HG03039 (cell line): ENCODE results near the gene AVPR2.

Experiments used
- ATAC-seq: cut with Tn5 transposase; IDR thresholded peaks from one replicate; pipeline ENCODE4 v1.9.1; 2021; ENCODE audit warnings: mild to moderate bottlenecking, moderate library complexity; ENCODE audit not compliant: unreplicated experiment

AVPR2 gene

DNA sequence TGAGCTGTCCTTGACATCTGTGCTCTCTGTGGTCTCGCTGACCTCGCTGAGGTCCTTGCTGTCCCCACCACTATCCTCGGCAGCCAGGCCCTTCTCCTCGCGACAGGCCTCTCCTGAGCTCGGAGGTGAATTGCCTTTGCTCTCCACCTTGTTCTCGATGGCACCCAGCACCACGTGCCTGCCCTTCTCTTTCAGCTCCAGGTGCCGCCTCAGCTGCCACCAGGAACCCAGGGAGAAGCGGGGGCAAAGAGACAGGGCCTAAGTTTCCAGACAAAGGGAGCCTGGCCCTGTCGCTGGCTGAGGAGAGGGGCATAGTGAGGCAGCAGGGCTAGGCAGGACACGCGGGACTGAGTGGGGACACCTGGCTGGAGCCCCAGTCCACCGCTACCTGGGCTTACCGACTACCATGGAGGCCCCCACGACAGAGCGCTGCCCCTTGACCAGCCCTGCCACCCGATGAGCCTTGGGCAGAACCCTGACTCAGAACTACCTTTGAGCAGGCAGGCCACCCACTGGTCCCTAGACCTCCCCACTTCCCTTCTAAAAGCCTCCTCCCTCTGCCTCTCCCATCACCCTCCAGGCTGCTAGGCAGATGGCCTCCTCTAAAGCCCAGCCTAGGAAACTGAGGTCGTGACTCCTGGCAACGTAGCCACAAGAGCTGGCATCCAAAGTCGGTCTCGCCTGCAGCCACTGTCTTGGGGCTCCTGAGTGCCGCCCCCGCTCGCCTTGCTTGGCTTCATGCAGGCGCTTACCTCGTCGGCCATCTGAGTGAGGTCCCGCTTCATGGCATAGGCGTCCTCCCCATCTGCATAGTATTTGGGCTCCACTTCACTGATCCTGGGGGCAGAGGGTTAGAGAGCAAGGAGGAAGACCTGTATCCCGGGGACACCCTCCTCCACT, 25.8 kb downstream of the AVPR2 start:
- ATAC-seq, result no peak

DNA sequence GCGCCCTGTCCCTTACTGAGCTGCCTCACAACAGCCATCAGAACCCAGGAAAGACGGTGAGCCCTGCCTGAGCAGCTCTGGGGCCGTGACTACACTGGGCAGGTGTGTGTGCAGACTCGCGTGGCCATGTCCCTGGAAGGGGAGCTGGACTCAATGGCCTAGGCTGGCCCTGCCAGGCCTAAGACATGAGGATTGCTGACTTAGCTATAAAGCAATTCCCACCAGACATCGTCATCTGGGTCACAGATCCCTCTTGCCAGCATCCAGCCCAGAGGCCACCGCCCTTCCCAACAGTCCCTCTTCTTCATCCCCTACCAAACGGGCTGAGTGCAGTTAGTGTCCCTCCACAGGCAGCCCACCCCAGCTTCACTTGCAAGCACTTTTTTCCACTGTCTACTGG, 26.7 kb downstream of the AVPR2 start:
- no peak for ATAC-seq

DNA sequence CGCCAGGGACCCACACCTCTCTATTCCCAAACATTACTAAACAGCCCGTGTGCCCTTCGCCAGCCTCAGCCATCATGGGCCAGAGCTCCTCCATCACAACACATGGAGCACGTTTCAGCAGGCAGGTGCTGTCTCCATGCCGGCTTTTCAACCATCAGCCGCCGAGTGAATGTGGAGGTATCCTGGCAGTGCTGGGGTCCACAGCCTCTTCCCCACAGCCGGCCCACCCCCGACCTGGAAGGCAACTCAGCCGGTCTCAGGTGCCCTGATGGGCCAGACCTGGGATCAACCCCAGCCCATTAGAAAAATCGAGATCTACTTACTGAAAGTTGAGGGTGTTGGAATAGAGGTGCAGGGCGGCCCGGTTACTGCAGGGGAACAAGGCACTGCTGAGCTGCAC, 27.3 kb downstream of the AVPR2 start:
- ATAC-seq, result no peak

DNA sequence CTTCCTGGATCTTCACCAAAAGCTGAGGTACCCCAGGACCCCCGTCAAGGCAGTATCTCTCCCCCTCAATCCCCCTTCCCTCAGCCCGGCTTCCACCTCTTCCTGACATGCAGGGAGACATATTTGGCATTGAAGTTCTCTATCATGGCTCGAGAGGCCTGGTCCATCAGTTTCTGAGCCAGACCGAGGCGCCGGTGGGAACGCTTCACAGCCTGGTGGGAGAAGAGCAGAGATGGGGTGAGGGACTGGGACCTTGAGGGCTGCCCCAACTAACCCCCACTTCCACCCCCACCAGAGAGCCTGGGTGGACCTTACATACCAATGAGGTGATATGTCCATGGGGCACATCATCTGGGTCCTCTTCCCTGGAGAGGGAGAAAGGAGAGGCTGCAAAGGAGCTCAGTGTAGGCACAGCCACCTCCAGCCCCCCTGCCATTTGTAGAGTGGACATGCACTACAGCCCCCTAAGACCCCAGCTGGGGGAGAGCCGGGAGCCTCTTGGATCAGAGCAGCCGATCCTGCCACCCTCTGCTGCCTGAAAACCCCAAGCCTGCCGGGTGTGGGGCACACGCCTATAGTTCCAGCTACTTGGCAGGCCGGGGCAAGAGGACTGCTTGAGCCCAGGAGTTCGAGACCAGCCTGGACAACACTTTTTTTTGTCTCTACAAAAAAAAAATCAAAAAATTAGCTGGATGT, 27.9 kb downstream of the AVPR2 start:
- ATAC-seq, result no peak

DNA sequence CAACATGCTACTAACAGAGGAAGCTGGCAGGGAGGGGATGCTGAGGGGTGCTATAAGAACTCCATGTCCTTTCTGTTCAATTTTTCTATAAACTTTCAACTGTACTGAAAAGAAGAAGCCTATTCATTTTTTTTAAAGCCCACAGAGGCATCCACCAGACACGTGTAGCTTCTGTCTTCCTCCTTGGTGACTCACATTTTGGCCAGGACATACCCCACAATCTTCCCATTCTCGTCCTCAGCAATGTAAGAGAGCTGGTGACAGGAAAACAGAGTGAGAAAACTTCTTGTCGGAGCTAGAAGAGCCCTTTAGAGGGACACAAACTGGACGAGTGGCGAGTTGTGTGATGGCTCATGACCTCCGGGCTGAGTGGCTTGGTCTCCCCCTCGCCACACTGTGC, 29.3 kb downstream of the AVPR2 start:
- ATAC-seq, result no peak

DNA sequence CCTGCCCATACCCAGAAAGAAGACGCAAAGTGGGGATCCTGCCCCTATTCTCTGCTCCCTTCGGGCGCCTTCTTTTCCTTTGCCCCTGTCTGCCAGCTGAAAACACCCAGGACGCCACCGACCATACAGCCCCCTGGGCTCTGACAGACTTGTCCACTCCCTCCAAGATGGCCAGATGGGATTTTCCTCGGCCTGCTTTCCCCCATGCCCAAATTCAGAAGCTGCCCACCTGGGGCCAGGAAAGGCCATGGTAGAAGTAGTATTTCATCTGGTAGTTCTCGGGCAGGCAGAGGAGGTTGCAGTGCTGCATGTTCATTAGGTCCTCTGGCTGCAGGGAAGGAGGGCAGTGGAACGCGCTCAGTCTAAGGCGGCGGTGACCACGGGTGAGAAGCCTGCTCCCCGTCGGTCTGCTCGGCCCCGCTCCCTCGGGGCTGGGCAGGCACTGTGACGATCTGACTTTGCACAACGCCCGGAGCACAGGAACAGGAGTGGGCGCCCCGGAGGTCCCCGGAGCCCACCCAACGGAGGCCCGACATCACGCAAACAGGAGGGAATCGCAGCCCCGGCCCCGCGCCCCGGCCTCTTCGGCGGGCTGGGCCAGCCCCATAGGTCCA, 29.8 kb downstream of the AVPR2 start:
- no peak for ATAC-seq

DNA sequence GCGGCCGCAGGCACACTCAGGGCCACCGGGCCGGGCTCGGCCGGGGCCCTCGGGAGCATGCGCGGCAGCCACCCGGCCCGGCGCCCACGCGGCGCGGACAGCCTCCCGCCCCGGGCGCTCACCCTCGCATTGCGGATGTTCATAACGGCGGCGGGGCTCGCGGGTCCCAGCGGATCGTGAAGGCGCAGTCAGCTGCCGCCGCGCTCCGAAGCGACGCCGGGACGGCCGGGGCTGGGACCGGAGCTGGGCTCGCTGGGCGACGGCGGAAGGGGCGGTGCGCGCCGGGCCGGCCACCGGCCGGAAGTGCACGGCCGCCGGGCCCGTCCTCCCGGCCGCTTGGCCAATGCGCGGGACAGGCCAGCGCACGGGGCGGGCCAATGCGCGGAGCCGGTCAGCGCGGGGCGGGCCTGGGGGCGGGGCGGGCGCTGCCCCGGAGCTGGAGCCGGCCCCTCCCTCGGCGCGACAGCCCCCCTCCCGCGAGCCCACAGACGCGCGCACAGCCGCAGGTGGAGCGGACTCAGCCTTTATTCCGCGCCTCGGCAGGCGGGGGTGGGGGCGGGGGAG, 30.4 kb downstream of the AVPR2 start, which contains the start of gene NAA10:
TSS of gene NAA10 (minus strand) at position 276 of the 564 bp plus-strand sequence. CDS start at position 143, 133 bp downstream.
- ATAC-seq, result peak; percentile 85

DNA sequence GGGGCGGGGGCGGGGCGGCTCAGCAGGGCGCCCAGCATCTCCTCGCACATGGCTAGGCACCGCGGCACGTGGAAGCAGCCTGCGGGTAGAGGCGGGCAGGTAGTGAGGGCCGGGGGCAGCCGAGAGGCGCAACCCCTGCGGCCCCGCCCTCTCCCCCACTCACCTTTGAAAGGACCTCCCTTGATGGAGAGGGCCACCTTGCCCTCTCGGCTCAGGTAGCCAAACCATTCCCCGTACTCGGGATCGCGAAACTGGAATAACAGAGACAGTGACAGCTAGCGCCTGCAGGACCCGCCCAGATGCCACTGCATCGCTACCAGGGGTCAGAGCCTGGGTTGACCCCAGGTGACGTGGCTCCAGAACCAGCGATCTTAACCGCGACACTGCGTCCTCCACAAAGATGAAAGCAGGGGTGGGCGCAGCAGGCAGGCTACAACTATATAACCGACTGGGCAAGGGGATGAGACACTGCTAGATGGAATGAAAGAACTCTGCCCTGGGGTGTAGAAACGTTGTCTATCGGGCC, 30.9 kb downstream of the AVPR2 start:
- no peak for ATAC-seq

DNA sequence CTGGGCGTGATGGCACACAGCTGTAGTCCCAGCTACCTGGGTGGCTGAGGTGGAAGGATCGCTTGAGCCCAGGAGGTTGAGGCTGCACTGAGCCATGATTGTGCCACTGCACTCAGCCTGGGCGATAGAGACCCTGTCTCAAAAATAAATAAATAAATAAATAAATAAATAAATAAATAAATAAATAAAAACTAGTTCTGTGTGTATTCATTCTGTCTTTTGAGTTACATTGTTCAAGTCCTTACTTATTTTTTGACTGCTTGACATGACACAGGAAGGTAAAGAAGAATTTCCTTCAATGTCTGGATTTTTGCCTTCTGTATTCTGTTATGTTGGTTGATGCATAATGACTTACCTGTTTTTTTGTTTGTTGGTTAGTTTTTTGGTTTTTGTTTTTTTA, 32.6 kb downstream of the AVPR2 start:
- no peak for ATAC-seq

DNA sequence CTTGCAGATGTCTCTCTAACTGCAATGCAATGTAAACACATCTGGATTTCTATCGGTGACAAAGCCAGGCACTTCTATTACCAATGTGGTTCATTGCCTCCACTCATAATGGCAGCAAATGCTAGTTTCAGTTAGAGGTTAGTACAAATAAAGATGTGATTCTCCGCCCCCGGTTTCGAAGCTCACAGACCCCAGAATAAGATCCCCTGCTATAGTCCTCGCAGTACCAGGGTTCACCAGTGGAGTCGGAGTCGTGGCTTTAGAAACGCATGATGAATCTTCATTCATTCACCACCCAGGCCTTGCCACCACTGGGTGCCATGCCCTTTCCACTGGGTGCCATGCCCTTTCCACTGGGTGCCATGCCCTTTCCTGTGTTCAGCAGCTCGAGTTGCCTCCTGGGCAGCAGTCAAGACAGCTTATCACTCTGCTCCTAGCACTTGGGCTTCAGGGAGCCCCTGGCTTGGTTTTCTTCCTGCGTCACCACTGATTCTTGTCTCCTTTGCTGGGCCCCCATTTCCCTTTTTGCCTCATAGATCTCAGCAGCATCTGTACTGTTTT, 33.8 kb downstream of the AVPR2 start:
- no peak for ATAC-seq

DNA sequence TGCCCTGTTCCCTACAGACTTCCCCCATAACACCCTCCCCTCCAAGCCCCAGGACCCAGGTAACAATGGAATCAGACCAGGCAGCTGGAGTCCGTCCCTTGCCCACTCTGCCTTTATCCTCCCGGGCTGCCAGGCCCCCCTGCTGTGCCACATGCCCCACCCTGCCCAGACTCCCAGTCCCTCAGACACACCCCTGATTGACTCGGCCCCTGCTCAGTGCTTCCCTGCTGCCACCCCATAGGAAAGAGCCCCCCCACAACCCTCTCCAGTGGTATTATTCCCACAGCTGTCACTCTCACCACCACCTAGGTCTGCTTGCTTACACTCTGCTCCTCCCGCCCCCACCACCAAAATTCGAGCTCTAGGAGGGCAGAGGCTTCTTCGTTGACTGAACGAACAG, 35.1 kb downstream of the AVPR2 start:
- ATAC-seq, result no peak

DNA sequence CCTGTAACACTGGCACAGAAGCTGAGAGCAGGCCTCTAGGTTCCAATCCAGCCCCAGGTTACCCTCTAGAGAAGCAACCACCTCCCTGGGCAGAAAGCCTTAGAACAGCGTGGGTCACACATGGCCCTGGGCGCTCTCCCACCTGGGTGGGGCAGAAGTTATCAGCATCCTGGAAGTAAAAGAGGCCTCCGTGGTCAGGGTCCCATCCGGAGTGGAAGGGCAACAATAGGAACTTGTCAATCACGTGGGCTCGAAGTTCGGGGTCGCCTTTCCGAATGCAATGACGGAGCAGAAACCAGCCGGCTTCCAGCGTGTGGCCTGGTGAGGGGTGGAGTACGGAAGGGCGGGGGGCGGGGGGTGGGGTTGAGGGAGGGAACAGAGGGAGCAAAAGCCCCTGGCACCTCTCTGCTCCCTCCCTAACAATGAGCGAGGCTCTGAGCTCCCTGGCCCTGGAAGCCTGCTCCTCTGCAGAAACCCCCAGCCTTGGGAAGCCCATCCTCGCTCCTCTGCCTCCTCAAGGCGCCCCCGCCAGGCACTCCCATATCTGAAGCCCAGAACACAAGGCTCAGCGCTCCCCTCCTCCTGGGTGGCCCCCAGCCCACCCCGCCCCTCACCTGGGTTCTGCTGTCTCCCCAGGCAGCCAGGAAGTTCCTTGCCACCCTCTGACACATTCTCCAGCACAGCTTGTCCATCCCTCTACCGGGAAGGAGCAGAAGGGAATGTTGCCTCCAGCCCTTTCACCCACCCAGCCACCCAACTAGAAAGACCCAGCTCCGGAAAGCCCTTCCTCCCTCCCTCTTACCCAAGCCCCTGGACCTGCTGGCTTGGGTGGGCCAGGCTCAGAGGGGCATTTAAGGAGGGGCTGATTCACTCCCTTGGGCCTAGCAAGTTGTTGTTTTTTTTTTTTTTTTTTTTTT, 37.1 kb downstream of the AVPR2 start:
- ATAC-seq, result no peak

DNA sequence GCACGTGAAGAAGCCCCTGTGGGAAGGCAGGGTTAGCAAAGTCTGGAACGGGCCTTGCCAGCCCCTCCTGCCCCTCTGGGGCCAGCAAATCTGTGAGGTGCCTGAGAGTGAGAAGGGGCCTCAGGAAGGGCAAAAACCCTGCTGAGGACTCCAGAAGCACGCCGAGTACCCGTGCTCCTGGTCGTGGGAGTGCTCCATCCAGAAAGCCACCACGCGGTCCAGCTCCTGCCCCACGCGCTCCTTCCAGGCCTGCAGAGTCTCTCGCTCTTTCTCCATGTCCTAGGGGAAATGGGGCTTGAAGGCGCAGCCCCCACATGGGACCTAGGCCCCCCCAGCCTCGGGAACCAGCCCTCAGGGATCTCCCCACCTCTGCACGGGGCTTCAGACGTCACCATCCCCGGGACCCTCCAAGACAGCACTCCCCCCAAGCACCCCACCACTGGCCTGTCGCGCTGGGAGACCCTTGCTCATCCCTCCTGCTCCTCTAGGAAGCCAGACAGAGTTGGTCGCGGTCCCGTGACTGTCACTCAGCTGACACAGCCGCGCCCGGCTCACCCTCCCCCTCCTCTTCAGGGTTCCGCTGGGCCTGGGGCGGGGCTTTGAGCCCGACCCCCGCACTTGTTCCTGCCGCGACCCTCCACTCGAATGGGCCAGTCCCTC, 39.8 kb downstream of the AVPR2 start, which contains the start of gene RENBP:
TSS of gene RENBP (minus strand) at position 504 of the 660 bp plus-strand sequence. CDS start at position 471, 33 bp downstream.
- no peak for ATAC-seq

DNA sequence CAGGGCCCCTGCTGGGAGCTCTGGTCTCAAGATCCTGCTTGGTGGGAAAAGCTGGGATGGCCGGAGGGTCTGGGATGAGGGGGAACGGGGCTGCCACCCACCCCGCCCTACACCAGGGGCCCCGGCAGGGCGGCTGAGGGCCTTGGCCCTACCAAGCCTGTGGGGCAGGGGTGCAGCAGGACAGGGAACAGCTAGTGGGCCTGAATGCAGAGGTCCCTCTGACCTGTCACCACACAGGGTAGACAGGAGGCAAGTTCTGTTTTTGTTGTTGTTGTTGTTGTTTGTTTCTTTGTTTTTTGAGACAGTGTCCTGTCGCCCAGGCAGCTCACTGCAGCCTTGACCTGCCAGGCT, 40.3 kb downstream of the AVPR2 start:
- ATAC-seq, result no peak

DNA sequence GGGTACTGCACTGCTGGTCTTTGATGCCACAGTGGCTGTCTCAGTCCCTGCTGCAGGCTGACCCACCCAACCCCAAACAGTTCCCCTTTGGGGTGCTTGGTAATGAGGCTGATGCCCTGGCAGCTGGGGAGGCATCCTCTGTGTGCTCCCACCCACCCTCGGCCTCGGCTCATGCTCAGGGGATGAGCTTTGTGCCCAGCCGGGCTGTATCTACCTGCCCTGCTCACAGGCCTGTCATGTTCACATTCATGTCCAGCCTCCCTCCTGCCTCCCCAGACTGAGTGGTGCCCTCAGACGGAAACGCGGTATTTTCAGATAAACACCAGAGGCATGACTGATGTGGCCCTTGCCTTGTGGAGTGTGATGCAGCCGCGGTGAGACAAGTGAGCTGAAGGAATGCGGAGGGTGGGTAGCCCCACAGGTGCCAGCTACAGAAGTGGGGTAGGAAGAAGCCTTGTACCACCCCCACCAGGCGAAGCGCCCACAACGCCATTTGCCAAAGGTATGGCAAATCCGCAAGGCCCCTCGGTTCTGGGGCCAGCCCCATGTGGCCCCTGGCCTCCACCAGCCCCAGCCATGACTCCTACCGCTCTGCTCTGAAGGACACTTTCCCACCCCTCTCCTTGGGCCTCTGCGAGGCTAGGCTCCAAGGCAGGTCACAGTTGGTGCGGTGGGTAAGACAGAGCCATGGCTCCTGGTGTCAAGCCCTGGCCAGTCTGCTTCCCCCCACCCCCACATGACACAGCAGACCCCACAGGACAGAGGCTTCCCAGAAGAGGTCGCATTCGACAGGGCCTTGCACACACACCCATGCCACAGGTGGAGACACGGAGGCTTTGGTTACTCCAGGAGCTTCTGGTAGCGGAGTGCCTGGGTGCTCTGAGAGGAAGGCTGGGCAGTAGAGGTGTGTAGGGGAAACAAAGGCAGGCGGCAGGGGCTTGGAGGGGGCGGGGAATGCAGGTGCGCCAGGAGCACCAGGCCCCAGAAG, 41.8 kb downstream of the AVPR2 start:
- ATAC-seq, result no peak

DNA sequence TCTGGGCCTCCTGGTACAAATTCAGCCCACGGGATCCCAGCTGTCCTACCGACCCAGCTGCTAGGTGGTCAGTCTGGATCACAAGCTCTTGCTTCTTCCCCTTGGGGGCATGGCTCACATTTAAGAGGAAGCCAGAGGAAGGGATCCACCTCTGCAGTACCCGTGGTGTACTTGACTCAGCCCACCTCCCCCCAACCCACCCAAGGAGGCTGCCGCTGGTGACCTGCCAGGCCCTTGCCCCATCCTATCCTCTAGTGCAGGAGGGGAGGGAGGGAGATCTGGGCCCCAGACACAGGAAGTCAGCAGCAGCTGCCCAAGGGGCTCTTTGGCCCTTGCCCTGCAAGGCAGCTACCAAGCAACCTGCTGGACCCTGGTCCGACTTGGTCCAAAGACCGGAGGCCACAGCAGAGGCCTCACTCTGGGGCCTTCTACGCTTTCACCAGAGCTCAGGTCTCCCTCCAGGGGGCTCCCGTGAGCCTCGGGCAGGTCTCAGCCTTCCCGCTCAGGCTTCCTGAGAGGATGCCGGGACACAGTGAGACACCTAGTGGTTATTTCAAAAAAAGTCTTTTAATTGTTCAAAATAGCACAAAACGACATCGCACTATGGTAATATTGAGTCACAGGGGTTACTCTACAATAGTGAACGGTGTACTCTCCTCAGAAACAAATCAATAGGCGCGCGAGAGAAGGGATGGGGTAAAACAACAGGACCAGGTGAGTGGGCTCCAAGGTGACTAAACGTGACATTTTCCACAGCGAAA, 42.7 kb downstream of the AVPR2 start:
- peak; percentile 59 for ATAC-seq

DNA sequence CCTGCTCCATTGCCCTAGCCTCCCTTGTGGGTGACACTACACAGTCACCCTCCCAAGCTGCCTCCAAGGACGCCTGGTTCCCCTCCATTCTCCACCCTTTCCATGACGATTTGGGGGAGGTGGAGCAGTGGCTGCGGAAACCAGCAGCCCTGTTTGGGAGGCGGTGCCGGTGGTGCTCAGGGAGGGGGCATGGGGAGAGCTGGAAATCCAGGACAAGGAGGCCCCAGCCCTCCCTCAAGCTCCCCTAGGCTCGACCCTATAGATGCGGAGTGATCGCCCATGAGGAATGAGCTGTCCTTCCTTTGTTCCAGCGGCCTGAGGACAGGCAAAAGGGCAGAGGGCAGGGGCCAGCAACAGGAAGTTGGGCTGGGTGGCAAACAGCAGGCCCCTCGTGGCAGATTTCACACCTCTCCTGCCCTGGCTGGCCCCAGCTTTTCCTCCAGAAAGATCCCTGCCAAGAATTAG, 43.6 kb downstream of the AVPR2 start:
- ATAC-seq, result no peak
